Neuron (in vitro differentiated cells): Measurements from ENCODE around the gene TBX21.

ENCODE experiments used
- H2AFZ ChIP-seq: one replicate; pipeline ENCODE4 v1.6.1; 2013; ENCODE audit warnings: low read depth, mild to moderate bottlenecking, inconsistent platforms, low read length, moderate library complexity
- H3K27me3 ChIP-seq: one replicate; pipeline ENCODE4 v1.6.1; 2013; ENCODE audit warnings: low read length; ENCODE audit not compliant: insufficient read depth
- H3K36me3 ChIP-seq: one replicate; pipeline ENCODE4 v1.6.1; 2013; ENCODE audit warnings: low read length; ENCODE audit not compliant: insufficient read depth
- H3K4me1 ChIP-seq: one replicate; pipeline ENCODE4 v1.6.1; 2013; ENCODE audit warnings: low read length; ENCODE audit not compliant: insufficient read depth
- H3K4me3 ChIP-seq: 2 replicates; pipeline ENCODE4 v1.5.1; 2013; ENCODE audit warnings: mild to moderate bottlenecking, low read length, moderate library complexity
- H3K9me3 ChIP-seq: one replicate; pipeline ENCODE4 v1.6.1; 2013; ENCODE audit warnings: low read length

Gene TBX21

DNA sequence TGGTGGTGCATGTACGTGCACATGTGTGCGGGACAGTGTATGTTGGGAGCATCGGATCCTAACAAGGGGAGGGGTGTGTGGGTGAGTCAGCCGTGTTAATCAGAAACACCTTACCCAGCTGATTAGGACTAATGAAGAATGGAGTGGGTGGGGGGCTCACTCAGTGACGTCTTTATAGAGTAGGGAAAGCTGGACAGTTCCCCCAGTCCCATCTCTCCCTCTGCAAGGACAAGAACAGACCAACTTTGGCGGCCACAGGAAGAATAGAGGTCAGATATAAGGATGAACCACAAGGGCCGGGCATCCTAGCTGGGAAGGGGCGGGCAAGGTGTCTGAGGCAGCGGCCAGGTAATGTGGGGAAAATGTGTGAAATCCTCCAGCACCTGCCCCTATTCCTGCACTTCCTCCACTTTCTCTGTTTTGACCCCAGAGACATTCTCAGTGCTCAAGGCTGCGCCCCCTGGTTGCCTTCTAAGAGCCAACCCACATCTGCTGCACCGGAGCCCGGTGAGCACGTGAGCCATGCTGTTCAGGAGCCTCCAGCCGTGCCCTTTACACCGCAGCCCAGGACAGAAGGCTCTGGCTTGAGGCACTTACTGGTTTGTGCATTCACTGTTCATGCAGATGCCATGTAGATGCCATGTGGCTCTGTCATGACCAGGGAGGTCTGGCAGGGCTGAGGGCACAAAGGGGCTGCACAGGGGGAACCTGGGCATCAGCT, 18.9 kb upstream of the TBX21 start:
- H2AFZ ChIP-seq, result no peak overlapping the region
- peaks cover 3% of the 10 kb centered on the region for H3K36me3 ChIP-seq
- no peaks in the 10 kb centered on the region for H3K9me3 ChIP-seq
- H3K4me1 ChIP-seq, result no peaks in the 10 kb centered on the region
- no peak overlapping the region for H3K4me3 ChIP-seq
- H3K27me3 ChIP-seq, result peaks cover 19% of the 10 kb centered on the region

DNA sequence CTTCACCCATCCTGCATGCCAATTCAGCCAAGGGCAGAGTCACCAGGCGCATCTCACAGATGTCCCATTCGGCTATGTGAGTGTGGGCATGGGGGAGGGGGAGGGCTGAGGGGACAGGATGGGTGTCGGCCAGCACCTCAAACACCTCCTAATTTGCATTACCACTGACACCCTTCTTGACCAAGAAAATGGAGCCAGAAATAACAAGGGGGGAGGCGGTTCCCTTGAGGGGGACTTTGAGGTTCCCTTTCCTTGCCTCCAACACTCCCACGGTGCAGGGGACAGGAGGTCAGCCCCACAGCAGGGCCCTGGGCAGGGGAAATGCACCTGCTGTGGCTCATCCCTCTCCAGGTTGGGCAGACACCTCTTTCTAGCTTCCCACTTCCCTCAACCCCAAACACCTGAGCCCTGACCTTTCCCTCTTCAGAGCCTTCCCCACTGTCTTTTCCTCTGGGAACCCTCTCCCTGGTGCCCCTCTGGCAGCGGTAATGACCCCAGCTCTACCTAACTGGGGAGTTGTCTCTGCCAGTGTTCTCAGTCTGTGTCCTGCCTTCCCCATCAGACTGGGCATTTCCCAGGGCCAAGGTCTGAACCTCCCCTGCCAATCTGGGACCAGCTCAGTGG, 18.2 kb upstream of the TBX21 start:
- Histone ChIP-seq H3K4me3 (no peak overlapping the region), H3K36me3 (no peaks in the 10 kb centered on the region), H2AFZ (no peak overlapping the region), H3K9me3 (no peaks in the 10 kb centered on the region), H3K4me1 (no peaks in the 10 kb centered on the region), H3K27me3 (peaks cover 27% of the 10 kb centered on the region)

DNA sequence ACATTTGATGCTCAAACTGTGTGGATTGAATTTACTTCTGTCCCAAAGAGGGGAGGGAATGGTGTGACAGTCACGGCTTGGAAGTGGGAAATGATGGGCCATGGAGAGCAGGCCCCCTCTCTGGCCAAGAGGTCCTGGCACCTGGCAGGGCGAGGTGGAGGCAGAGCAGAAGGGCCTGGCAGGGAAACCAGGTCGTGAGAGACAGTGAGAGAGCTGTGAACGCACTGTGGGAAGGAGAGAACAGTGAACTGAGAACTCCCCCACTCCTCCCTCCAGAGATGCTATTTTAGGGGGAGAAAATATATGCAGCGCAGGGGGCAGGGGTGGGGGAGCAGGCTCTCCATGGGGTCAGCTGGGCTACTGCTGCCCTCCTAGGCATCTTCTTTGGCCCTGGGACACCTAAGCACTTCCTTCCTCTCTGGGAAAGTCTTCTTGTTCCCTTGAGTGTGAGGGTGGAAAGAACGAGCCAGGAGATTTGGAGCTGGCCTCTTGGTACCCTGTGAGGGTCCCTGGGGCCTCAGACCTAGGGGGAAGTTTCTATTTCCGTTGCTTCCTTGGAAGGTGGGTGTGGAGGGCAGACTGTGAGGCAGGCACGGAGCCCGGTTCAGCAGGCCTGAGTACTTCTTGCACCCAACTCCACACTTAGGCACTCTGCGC, 17.2 kb upstream of the TBX21 start:
- Histone ChIP-seq H3K9me3 (no peaks in the 10 kb centered on the region), H2AFZ (no peak overlapping the region), H3K4me1 (no peaks in the 10 kb centered on the region), H3K36me3 (no peaks in the 10 kb centered on the region), H3K4me3 (no peak overlapping the region), H3K27me3 (peaks cover 34% of the 10 kb centered on the region)

DNA sequence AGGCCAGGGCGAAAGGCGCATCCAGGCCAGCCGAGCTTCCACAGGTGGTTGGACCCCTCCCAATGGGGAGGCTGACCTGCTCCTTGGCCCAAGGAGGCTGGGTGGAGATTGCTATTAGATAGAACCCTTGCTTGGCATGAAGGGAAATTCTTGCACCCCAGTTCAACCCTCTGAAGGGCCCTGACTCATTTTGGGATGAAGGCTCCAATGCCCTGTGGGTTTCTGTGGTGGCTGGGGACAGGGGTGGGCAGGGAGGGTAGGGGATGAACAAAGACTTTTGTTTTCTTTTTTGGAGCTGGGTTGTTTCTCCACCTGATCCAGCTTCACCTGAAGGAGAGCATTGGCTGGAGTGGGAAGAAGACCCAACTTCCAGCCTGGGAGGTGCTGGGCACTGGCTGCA, 16.7 kb upstream of the TBX21 start:
- no peaks in the 10 kb centered on the region for H3K9me3 ChIP-seq
- H3K4me1 ChIP-seq, result no peaks in the 10 kb centered on the region
- no peak overlapping the region for H2AFZ ChIP-seq
- H3K27me3 ChIP-seq, result peaks cover 40% of the 10 kb centered on the region
- no peak overlapping the region for H3K4me3 ChIP-seq
- no peaks in the 10 kb centered on the region for H3K36me3 ChIP-seq

DNA sequence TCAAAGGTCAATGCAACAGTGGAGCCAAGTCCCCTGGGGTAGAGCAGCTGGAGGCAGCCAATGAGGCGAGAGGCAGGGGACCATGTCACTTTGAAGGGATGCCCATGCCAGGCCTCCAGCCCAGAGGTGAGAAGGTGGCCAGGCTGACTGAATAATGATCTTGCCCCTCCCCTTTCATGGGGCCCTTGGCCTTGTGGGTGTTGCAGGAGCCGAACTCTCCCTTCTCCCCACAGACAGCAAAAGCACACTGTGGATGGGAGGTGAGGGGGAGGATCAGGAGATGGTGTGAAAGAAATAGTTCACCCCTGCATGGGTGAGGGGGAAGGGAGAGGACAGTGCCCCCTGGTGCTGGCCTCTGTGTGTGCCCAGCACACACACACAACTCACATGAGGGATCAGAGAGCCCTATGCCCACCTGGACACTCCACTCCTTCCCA, 15.8 kb upstream of the TBX21 start:
- H2AFZ ChIP-seq, result no peak overlapping the region
- peaks cover 49% of the 10 kb centered on the region for H3K27me3 ChIP-seq
- no peaks in the 10 kb centered on the region for H3K36me3 ChIP-seq
- H3K9me3 ChIP-seq, result no peaks in the 10 kb centered on the region
- no peak overlapping the region for H3K4me3 ChIP-seq
- H3K4me1 ChIP-seq, result no peaks in the 10 kb centered on the region

DNA sequence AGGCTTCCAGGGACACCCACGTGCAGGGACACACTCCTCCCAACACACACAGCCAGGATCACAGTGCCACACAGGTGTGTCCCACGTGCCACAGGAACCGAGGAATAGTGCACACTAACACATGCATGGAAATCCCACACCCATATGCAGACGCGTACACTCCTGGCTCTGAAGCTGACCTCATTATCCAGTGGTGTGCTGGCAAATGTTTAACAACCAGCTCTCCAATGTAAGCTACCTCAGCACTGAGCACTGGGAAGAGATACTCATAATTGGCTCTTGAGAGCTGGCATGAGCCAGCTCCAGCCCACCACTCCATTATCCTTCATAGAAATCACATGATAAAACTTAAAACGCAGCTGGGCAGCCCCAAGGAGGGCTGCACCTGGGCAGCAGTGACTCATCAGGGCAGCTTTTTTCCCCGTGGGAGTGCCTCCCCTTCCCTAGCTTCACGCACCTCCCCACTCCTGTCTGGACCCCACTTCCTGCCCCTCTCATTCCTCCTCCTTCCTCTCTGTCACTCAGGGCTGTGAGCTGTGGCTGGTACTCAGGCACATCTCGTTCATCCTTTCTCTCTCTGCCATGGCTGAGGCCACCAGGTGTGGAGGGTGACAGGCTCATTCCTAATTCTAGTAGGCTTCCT, 14.9 kb upstream of the TBX21 start:
- Histone ChIP-seq H3K4me1 (no peaks in the 10 kb centered on the region), H3K27me3 (peaks cover 52% of the 10 kb centered on the region), H3K9me3 (no peaks in the 10 kb centered on the region), H2AFZ (no peak overlapping the region), H3K36me3 (no peaks in the 10 kb centered on the region), H3K4me3 (no peak overlapping the region)

DNA sequence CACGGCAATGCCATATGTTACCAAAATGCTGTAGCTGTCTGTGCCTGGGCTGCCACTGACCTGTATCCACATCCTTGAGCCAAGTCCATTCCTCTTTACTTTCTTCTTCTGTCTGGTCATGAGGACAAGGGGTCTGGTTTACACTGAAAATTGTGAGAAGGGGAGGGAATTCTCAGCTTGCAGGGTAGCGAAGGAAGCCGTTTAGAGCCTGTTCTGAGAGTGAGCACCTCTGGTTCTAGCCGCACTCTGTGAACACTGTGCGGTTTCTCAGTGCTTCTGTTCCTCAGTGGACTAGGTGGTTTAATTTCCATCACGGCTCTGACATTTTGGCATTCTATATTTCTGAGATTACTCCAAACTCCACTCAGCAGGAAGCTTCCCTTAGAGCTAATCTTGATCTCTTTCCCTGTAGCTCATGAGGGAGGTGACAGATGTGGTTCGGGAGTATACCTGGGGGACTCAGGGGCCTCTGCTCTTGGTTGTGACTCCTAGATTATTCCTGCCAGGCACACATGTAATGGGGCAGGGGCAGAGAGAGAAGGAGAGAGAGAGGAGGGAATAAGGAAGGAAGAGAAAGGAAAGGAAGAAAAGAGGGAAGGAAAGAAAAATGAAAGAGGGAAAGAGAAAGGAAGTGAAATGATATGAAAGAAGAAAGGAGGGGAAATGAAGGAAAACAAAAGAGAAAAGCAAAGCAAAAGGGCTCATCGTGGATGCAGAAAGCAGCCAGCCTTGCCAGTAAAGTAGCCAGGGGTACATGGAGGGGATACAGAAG, 14.2 kb upstream of the TBX21 start:
- Histone ChIP-seq H3K27me3 (peaks cover 54% of the 10 kb centered on the region), H3K9me3 (no peaks in the 10 kb centered on the region), H2AFZ (no peak overlapping the region), H3K4me1 (no peaks in the 10 kb centered on the region), H3K36me3 (no peaks in the 10 kb centered on the region), H3K4me3 (no peak overlapping the region)

DNA sequence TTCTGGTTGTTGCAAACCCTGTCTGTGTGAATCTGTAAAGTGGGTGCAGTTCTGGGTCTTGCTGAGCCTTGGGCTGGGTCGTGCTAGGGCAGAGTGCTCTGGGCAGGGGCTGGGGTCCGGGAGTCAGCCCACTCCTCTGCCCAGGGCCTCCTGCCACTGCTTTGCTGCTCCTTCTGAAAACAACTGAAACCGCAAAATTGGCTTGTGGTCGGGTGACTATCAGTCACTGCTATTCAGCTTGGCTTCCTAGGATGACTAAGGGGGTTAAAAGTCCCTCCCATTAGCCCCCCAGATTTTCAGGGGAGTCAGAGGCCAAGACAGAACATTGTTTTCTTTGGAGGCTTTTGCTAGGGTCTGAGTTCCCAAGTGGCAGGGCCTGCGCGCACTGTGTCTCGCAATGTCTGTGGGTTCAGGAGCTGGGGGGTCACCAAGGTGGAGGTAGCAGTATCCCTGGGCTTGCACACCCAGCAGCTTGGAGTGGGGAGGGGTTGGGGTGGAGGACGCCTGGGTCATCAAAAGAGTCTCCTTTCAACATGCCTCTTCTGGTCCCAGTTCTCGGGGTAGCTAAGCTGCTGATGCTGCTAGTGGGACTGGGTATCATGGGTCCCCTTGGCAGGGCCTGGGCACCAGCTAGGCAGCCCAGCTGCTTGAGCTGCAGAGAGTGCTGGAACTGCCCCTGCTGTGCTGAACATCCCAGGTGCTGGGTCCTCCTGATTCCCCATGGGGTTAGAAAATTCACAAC, 13.5 kb upstream of the TBX21 start:
- Histone ChIP-seq H3K27me3 (peaks cover 58% of the 10 kb centered on the region), H3K4me3 (no peak overlapping the region)

DNA sequence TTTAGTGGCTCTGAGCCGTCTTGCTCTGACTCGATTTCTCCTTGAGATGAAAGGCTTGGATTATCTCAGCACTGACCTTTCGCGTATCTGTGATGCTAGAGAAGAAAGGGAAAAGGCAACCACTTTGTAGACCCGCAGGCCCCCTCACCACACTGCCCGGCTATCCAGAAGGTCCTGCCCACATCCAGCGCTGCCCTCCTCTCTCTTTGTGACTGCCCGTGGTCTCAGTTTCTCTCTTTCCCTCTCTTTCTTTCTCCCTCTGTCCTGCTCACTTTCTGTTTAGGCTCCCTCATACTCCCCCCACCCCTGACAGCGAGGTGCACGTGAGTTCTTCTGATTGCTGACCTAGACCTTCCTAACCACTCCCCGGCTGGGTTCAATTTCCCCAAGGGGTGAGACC, 12.8 kb upstream of the TBX21 start:
- Histone ChIP-seq H2AFZ (no peak overlapping the region), H3K9me3 (no peaks in the 10 kb centered on the region), H3K4me3 (no peak overlapping the region), H3K27me3 (peaks cover 58% of the 10 kb centered on the region), H3K36me3 (no peaks in the 10 kb centered on the region), H3K4me1 (no peaks in the 10 kb centered on the region)

More for the DNA sequence above, 13.5 kb upstream of the TBX21 start:
- no peaks in the 10 kb centered on the region for H3K4me1 ChIP-seq
- no peak overlapping the region for H2AFZ ChIP-seq
- no peaks in the 10 kb centered on the region for H3K9me3 ChIP-seq
- H3K36me3 ChIP-seq, result no peaks in the 10 kb centered on the region

DNA sequence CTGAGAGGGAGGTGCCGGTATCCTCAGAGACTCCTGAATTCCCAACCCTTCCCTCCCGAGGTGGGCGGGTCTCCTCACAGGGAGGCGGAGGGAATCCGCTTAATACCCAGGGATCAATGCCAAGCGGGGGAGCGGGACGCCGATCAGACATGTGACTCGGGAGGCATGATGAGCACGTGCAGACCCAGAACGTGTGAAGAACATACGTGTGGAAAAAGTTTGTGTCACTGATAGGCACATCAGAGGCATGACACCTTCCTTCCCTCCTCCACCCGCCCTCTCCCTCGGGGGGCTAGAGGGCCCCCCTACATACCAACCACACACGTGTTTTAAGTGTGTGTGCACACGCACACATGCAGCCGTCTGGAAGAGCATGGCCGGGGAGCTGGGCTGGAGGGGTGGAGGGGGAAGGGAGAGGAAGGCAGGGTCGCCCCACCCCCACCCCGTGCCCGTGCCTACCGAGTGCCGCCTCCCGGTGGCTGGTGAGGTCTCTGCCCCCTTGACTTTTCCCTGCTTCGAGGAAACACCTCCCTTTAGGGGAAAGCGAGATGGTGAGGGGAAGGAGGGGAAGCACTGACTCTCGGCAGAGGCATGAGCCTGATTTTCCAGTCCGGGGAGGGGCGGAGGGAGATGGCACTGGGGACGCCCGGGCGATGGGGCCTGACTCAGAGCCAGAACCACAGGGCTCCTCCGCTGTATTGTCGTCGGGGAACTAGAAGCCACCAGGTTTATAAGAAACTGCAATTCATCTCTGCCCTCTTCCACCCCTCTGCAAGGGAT, 12.1 kb upstream of the TBX21 start:
- H3K27me3 ChIP-seq, result peaks cover 61% of the 10 kb centered on the region
- no peak overlapping the region for H3K4me3 ChIP-seq
- H2AFZ ChIP-seq, result no peak overlapping the region
- H3K36me3 ChIP-seq, result no peaks in the 10 kb centered on the region
- no peaks in the 10 kb centered on the region for H3K9me3 ChIP-seq
- H3K4me1 ChIP-seq, result no peaks in the 10 kb centered on the region

DNA sequence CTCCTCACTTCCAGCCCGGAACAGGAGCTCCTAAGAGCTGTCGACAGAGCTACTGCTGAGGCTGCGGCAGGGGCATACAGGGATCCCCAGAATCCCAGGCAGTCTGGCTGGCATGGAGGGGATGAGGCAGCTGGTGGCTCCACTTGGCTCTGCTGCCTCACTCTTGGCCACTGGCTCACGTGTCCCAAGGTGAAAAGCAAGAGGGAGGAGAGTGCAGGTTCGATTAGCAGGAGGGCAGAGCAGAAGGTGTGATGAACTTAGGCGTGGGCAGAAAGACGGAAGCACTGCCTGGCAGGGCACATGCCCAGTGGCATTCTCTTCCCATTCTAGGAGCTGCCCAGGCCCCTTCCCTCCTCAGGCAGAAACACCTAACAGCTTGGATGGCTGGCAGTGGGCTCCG, 11.3 kb upstream of the TBX21 start:
- Histone ChIP-seq H3K27me3 (peaks cover 66% of the 10 kb centered on the region), H3K9me3 (no peaks in the 10 kb centered on the region), H3K4me3 (no peak overlapping the region), H2AFZ (no peak overlapping the region), H3K36me3 (no peaks in the 10 kb centered on the region), H3K4me1 (no peaks in the 10 kb centered on the region)

DNA sequence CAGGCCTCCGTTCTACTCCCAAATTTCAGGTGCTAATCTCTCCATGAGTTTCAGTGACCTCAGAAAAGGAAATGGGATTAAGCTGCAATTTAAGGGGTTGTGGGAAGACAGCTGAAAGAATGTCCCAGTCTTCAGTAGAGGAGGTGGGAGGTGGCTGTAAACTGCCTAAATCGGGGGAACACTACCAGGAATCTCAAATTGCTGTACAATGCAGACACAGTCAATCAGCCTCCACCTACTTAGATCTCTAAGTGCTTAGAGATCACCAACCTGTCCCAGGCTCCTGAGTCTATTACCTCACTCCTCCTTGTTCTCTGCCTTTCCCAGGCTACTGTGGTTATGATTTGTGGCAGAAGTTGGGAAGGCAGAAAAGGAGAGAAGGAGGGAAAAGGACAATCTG, 8.3 kb upstream of the TBX21 start:
- H2AFZ ChIP-seq, result no peak overlapping the region
- H3K4me1 ChIP-seq, result no peaks in the 10 kb centered on the region
- no peak overlapping the region for H3K4me3 ChIP-seq
- peaks cover 65% of the 10 kb centered on the region for H3K27me3 ChIP-seq
- H3K9me3 ChIP-seq, result no peaks in the 10 kb centered on the region
- no peaks in the 10 kb centered on the region for H3K36me3 ChIP-seq
